ENCODE measurements around the gene SLX4IP.
A peak's percentile ranks its signal among the peaks of the same experiment; 100 is the strongest.

SLX4IP gene

DNA sequence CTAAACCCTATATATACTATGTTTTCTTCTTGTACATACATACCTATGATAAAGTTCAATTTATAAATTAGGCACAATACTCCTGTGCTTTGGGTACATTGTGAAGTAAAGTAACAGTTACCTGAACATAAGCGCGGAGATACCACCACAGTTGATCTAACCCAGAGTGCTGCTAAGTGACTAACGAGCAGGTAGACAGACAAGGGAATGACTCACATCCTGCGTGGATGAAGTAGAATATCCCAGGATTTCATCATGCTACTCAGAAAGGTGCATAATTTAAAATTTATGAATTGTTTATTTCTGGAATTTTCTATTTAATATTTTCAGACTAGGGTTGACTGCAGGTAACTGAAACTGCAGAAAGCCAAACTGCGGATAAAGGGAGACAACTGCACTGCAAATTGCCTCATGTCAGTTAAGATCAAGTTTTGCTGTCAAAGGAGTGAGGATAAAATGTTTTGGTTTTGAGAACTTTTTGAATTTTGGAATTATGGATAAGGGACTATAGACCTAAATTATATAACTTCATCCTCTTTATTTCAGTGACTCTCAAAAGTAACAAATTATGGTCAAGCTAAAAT is 15.5 kb upstream of the SLX4IP start:
- Histone ChIP-seq H4K5ac (ENCODE audit: low read length) (no peak overlapping the region), H3K4me3 (ENCODE audit: low read length) (no peak overlapping the region), H2BK5ac (ENCODE audit: low read length) (no peak overlapping the region), H3K79me1 (ENCODE audit: low read length) (peaks cover 2% of the 10 kb centered on the region), H3K36me3 (ENCODE audit: control insufficient read depth, insufficient read depth, low read length) (no peaks in the 10 kb centered on the region), H3K56ac (ENCODE audit: low read length) (no peak overlapping the region), H4K8ac (ENCODE audit: low read depth, low read length) (no peak overlapping the region), H3K23ac (ENCODE audit: low read length) (no peak overlapping the region), H3K79me2 (ENCODE audit: control insufficient read depth, insufficient read depth, low read length) (no peaks in the 10 kb centered on the region), H3K27ac (ENCODE audit: low read depth, low read length) (no peak overlapping the region), H3K4me1 (ENCODE audit: control insufficient read depth, low read depth, low read length) (peaks cover 3% of the 10 kb centered on the region), H2BK120ac (ENCODE audit: low read depth, low read length) (no peak overlapping the region), H2AK5ac (ENCODE audit: low read length) (no peak overlapping the region), H3K9ac (ENCODE audit: low read length) (no peak overlapping the region), H3K27me3 (ENCODE audit: insufficient read depth, low read length, poor library complexity) (no peaks in the 10 kb centered on the region), H3K4ac (ENCODE audit: low read depth, low read length) (no peak overlapping the region), H2BK15ac (replicated peaks; ENCODE audit: low read depth) (no peak overlapping the region), H3K4me2 (ENCODE audit: low read length) (no peak overlapping the region), H3K18ac (ENCODE audit: low read length) (no peak overlapping the region)
- no CpG with 5 or more reads among the region's 5 CpGs for WGBS (ENCODE audit: extremely low coverage, insufficient coverage, low lambda C conversion rate)
- DNase-seq = peak; percentile 79

DNA sequence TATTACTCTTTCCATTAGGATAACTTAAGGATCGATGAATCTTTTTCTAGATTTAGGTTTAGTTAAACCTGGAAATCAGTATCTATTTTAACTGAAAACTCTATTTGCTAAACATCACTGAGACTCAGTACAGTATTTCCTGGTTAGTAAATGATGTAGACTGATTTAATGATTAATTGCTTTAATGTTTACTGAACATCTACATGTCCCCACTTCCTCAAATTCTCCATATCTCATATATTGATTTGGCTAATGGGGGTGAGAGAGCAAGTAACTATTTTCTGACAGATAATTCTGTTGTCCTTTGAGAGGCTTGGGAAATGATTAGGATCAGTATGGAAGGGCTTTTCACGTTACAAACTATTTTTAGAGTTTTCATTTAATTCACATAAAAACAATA is 11.4 kb upstream of the SLX4IP start:
- Histone ChIP-seq H3K4ac (ENCODE audit: low read depth, low read length) (no peak overlapping the region), H3K4me3 (ENCODE audit: low read length) (no peak overlapping the region), H3K18ac (ENCODE audit: low read length) (no peak overlapping the region), H4K8ac (ENCODE audit: low read depth, low read length) (no peak overlapping the region), H3K56ac (ENCODE audit: low read length) (no peak overlapping the region), H3K79me2 (ENCODE audit: control insufficient read depth, insufficient read depth, low read length) (peaks cover 3% of the 10 kb centered on the region), H3K4me1 (ENCODE audit: control insufficient read depth, low read depth, low read length) (no peaks in the 10 kb centered on the region), H4K5ac (ENCODE audit: low read length) (no peak overlapping the region), H3K79me1 (ENCODE audit: low read length) (peaks cover 4% of the 10 kb centered on the region), H2BK120ac (ENCODE audit: low read depth, low read length) (no peak overlapping the region), H2BK5ac (ENCODE audit: low read length) (no peak overlapping the region), H3K9ac (ENCODE audit: low read length) (no peak overlapping the region), H3K36me3 (ENCODE audit: control insufficient read depth, insufficient read depth, low read length) (no peaks in the 10 kb centered on the region), H2BK15ac (replicated peaks; ENCODE audit: low read depth) (no peak overlapping the region), H3K23ac (ENCODE audit: low read length) (no peak overlapping the region), H3K4me2 (ENCODE audit: low read length) (no peak overlapping the region), H3K27ac (ENCODE audit: low read depth, low read length) (no peak overlapping the region), H3K27me3 (ENCODE audit: insufficient read depth, low read length, poor library complexity) (no peaks in the 10 kb centered on the region), H2AK5ac (ENCODE audit: low read length) (no peak overlapping the region)
- no peak for DNase-seq
- WGBS (ENCODE audit: extremely low coverage, insufficient coverage, low lambda C conversion rate) = no CpG with 5 or more reads among the region's 2 CpGs

DNA sequence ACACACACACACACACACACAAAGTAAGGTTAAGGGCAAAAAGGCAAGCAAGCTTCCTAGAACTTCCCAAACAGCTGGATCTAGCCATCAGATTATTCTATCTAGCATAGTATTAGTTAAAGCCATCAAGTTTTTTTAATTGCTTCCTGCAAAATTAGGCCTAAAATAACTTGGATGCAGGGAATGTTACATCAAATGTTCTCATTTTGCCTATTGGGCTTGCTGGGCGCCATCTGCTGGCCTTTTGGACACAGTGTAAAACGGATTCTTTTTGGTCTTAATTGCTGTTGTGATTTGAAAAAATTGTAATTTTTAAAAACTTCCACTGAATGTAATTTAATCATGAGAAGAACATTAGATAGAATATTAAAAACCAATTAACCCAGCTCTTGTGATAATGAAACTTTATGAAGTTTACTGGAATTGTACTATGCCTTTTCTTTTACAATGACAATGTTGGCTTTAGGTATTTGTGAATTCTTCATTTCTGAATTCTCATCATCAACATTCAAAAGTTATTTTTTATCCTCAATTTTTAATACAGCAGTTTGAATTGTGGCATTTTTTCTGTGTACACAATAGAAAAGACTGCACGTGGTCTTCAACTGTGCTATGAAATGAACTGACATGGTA is 7.9 kb upstream of the SLX4IP start:
- Histone ChIP-seq H2BK15ac (replicated peaks; ENCODE audit: low read depth) (no peak overlapping the region), H4K8ac (ENCODE audit: low read depth, low read length) (no peak overlapping the region), H3K27ac (ENCODE audit: low read depth, low read length) (no peak overlapping the region), H3K79me1 (ENCODE audit: low read length) (peaks cover 15% of the 10 kb centered on the region), H3K56ac (ENCODE audit: low read length) (no peak overlapping the region), H3K79me2 (ENCODE audit: control insufficient read depth, insufficient read depth, low read length) (peaks cover 18% of the 10 kb centered on the region), H3K4me1 (ENCODE audit: control insufficient read depth, low read depth, low read length) (no peaks in the 10 kb centered on the region), H3K36me3 (ENCODE audit: control insufficient read depth, insufficient read depth, low read length) (no peaks in the 10 kb centered on the region), H3K4me2 (ENCODE audit: low read length) (no peak overlapping the region), H3K23ac (ENCODE audit: low read length) (no peak overlapping the region), H3K4me3 (ENCODE audit: low read length) (no peak overlapping the region), H3K9ac (ENCODE audit: low read length) (no peak overlapping the region), H2BK120ac (ENCODE audit: low read depth, low read length) (no peak overlapping the region), H3K4ac (ENCODE audit: low read depth, low read length) (no peak overlapping the region), H3K27me3 (ENCODE audit: insufficient read depth, low read length, poor library complexity) (no peaks in the 10 kb centered on the region), H2AK5ac (ENCODE audit: low read length) (no peak overlapping the region), H3K18ac (ENCODE audit: low read length) (no peak overlapping the region), H4K5ac (ENCODE audit: low read length) (no peak overlapping the region), H2BK5ac (ENCODE audit: low read length) (no peak overlapping the region)
- peak; percentile 69 for DNase-seq
- no CpG with 5 or more reads among the region's 3 CpGs for WGBS (ENCODE audit: extremely low coverage, insufficient coverage, low lambda C conversion rate)

DNA sequence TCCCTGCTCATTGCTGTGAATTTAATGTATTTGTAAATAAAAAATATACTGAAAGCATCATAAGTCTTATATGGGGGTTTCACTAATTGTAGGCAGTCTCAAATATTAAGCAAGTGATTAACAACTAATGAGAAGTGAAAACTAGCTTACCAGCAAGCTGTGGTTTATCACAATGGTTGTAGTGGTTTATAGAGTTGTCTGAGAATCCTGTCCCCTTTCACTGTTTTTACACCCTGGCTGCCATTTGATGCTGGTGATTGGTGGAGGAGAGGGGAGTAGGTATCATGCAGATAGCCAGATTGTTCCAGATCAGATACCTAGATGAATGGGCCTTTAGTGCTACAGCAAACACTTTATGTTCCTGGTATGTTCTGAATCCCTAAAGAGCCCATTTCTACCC is 7.1 kb upstream of the SLX4IP start:
- Histone ChIP-seq H2BK120ac (ENCODE audit: low read depth, low read length) (no peak overlapping the region), H3K18ac (ENCODE audit: low read length) (no peak overlapping the region), H3K27me3 (ENCODE audit: insufficient read depth, low read length, poor library complexity) (no peaks in the 10 kb centered on the region), H3K4me1 (ENCODE audit: control insufficient read depth, low read depth, low read length) (no peaks in the 10 kb centered on the region), H2BK15ac (replicated peaks; ENCODE audit: low read depth) (no peak overlapping the region), H3K79me2 (ENCODE audit: control insufficient read depth, insufficient read depth, low read length) (peaks cover 21% of the 10 kb centered on the region), H3K27ac (ENCODE audit: low read depth, low read length) (no peak overlapping the region), H4K5ac (ENCODE audit: low read length) (no peak overlapping the region), H3K79me1 (ENCODE audit: low read length) (peaks cover 15% of the 10 kb centered on the region), H3K9ac (ENCODE audit: low read length) (no peak overlapping the region), H3K4me2 (ENCODE audit: low read length) (no peak overlapping the region), H2AK5ac (ENCODE audit: low read length) (no peak overlapping the region), H3K4me3 (ENCODE audit: low read length) (no peak overlapping the region), H3K23ac (ENCODE audit: low read length) (no peak overlapping the region), H3K36me3 (ENCODE audit: control insufficient read depth, insufficient read depth, low read length) (no peaks in the 10 kb centered on the region), H2BK5ac (ENCODE audit: low read length) (no peak overlapping the region), H4K8ac (ENCODE audit: low read depth, low read length) (no peak overlapping the region), H3K56ac (ENCODE audit: low read length) (no peak overlapping the region), H3K4ac (ENCODE audit: low read depth, low read length) (no peak overlapping the region)
- DNase-seq = no peak

DNA sequence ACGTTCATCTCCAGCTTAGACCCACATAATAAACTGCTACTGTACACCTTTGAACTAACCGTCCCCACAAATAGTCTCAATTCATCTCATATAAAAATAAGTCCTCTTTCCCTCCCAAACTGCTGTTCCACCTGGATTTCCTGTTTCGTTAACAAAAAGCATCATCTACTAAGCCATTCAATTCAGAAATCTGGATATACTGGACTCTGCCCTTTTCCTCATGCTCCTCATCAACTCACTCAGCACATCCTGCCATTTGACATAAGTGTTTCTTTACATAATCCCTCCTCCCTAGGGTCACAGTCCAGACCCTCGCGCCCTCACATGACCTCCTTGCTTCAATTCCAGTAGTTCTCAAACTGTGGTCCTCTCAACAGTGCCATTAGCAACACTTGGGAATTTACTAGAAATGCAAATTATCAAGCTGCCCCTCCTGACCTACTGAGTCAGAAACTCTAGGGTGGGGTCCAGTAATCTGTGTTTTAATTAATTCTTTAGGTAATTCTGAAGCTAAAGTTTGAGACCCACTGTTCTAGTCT is 5.6 kb upstream of the SLX4IP start:
- Histone ChIP-seq H3K4me1 (ENCODE audit: control insufficient read depth, low read depth, low read length) (no peaks in the 10 kb centered on the region), H3K23ac (ENCODE audit: low read length) (no peak overlapping the region), H3K9ac (ENCODE audit: low read length) (no peak overlapping the region), H3K27me3 (ENCODE audit: insufficient read depth, low read length, poor library complexity) (no peaks in the 10 kb centered on the region), H2AK5ac (ENCODE audit: low read length) (no peak overlapping the region), H3K18ac (ENCODE audit: low read length) (no peak overlapping the region), H3K4me2 (ENCODE audit: low read length) (no peak overlapping the region), H3K79me1 (ENCODE audit: low read length) (peaks cover 19% of the 10 kb centered on the region), H3K27ac (ENCODE audit: low read depth, low read length) (no peak overlapping the region), H4K5ac (ENCODE audit: low read length) (no peak overlapping the region), H3K36me3 (ENCODE audit: control insufficient read depth, insufficient read depth, low read length) (no peaks in the 10 kb centered on the region), H2BK120ac (ENCODE audit: low read depth, low read length) (no peak overlapping the region), H3K4ac (ENCODE audit: low read depth, low read length) (no peak overlapping the region), H3K56ac (ENCODE audit: low read length) (no peak overlapping the region), H3K4me3 (ENCODE audit: low read length) (no peak overlapping the region), H3K79me2 (ENCODE audit: control insufficient read depth, insufficient read depth, low read length) (peaks cover 27% of the 10 kb centered on the region), H2BK15ac (replicated peaks; ENCODE audit: low read depth) (no peak overlapping the region), H2BK5ac (ENCODE audit: low read length) (no peak overlapping the region), H4K8ac (ENCODE audit: low read depth, low read length) (no peak overlapping the region)
- no CpG with 5 or more reads among the region's 5 CpGs for WGBS (ENCODE audit: extremely low coverage, insufficient coverage, low lambda C conversion rate)
- DNase-seq = no peak

DNA sequence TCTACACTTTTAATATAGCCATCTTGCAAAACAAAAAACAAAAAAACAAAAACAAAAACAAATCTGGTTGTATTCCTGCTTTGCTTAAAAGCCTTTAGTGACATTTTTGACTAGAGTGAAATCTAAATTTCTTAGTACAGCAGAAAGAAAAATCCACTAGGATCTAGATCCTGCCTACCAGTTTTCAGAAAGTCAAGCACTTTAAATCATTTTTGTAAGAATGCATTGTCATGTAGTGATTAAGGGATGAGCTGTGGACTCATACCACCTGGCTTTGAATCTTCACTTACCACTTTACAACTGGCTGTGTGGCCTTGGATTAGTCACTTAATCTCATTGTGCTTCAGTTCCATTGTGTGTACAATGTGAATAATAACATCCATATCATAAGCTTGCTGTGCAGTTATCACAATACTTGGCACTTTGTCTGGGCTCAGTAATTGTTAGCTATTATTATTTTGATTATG is 5.1 kb upstream of the SLX4IP start:
- no peak overlapping the region for H2BK5ac ChIP-seq (ENCODE audit: low read length)
- no peak overlapping the region for H3K23ac ChIP-seq (ENCODE audit: low read length)
- H3K18ac ChIP-seq (ENCODE audit: low read length) = no peak overlapping the region
- H3K4me3 ChIP-seq (ENCODE audit: low read length) = no peak overlapping the region
- no peak for DNase-seq
- no peak overlapping the region for H3K4me2 ChIP-seq (ENCODE audit: low read length)
- H3K79me2 ChIP-seq (ENCODE audit: control insufficient read depth, insufficient read depth, low read length) = peaks cover 27% of the 10 kb centered on the region
- no peak overlapping the region for H3K9ac ChIP-seq (ENCODE audit: low read length)
- H2AK5ac ChIP-seq (ENCODE audit: low read length) = no peak overlapping the region
- no peak overlapping the region for H3K56ac ChIP-seq (ENCODE audit: low read length)
- no peak overlapping the region for H2BK15ac ChIP-seq (replicated peaks; ENCODE audit: low read depth)
- peaks cover 19% of the 10 kb centered on the region for H3K79me1 ChIP-seq (ENCODE audit: low read length)
- no peak overlapping the region for H2BK120ac ChIP-seq (ENCODE audit: low read depth, low read length)
- no peaks in the 10 kb centered on the region for H3K27me3 ChIP-seq (ENCODE audit: insufficient read depth, low read length, poor library complexity)
- no peaks in the 10 kb centered on the region for H3K36me3 ChIP-seq (ENCODE audit: control insufficient read depth, insufficient read depth, low read length)
- no peak overlapping the region for H4K8ac ChIP-seq (ENCODE audit: low read depth, low read length)
- no peaks in the 10 kb centered on the region for H3K4me1 ChIP-seq (ENCODE audit: control insufficient read depth, low read depth, low read length)
- H3K27ac ChIP-seq (ENCODE audit: low read depth, low read length) = no peak overlapping the region
- H4K5ac ChIP-seq (ENCODE audit: low read length) = no peak overlapping the region
- no peak overlapping the region for H3K4ac ChIP-seq (ENCODE audit: low read depth, low read length)
